Skeletal muscle satellite cell (primary cell): ENCODE data around the gene SOX1.

Source experiments
- H3K27me3 ChIP-seq: 2 replicates; pipeline ENCODE4 v1.7.0; 2013; ENCODE audit warnings: low read length; ENCODE audit not compliant: control insufficient read depth, insufficient read depth
- H3K36me3 ChIP-seq: 2 replicates; pipeline ENCODE4 v1.7.0; 2013; ENCODE audit warnings: mild to moderate bottlenecking, control low read depth, low read length; ENCODE audit not compliant: insufficient read depth
- H3K4me1 ChIP-seq: 2 replicates; pipeline ENCODE4 v1.7.0; 2013; ENCODE audit warnings: low read length; ENCODE audit not compliant: control insufficient read depth, insufficient read depth
- H3K4me2 ChIP-seq: 2 replicates; pipeline ENCODE4 v1.7.0; 2013; ENCODE audit warnings: mild to moderate bottlenecking, low read length
- H3K4me3 ChIP-seq: 2 replicates; pipeline ENCODE4 v1.7.0; 2013; ENCODE audit warnings: low read length
- H3K9ac ChIP-seq: 2 replicates; pipeline ENCODE4 v1.7.0; 2013; ENCODE audit warnings: mild to moderate bottlenecking, low read depth, low read length, moderate library complexity
- H3K9me3 ChIP-seq: replicated peaks from 2 replicates; pipeline ENCODE4 v1.7.0; 2013; ENCODE audit warnings: mild to moderate bottlenecking, control low read depth, low read length

The SOX1 gene

GRCh38 chr13:112059457-112060281, 7.3 kb upstream of the SOX1 start:
- Histone ChIP-seq H3K27me3 (peaks cover 94% of the 10 kb centered on the region), H3K4me3 (no peak overlapping the region), H3K4me1 (no peaks in the 10 kb centered on the region), H3K9ac (no peak overlapping the region), H3K9me3 (no peaks in the 10 kb centered on the region), H3K4me2 (no peak overlapping the region), H3K36me3 (no peaks in the 10 kb centered on the region)

- Histone ChIP-seq H3K27me3 (peaks cover 94% of the 10 kb centered on the region), H3K4me3 (no peak overlapping the region), H3K4me1 (no peaks in the 10 kb centered on the region)
Measured at GRCh38 chr13:112060282-112060830, 6.6 kb upstream of the SOX1 start.

GRCh38 chr13:112060899-112061366, 6.0 kb upstream of the SOX1 start:
- no peaks in the 10 kb centered on the region for H3K4me1 ChIP-seq
- no peaks in the 10 kb centered on the region for H3K9me3 ChIP-seq
- H3K36me3 ChIP-seq = no peaks in the 10 kb centered on the region
- no peak overlapping the region for H3K9ac ChIP-seq
- peaks cover 95% of the 10 kb centered on the region for H3K27me3 ChIP-seq
- no peak overlapping the region for H3K4me3 ChIP-seq
- no peak overlapping the region for H3K4me2 ChIP-seq

More at GRCh38 chr13:112060282-112060830, 6.6 kb upstream of the SOX1 start:
- no peak overlapping the region for H3K9ac ChIP-seq
- no peak overlapping the region for H3K4me2 ChIP-seq
- no peaks in the 10 kb centered on the region for H3K9me3 ChIP-seq
- H3K36me3 ChIP-seq = no peaks in the 10 kb centered on the region

GRCh38 chr13:112061367-112062061, 5.4 kb upstream of the SOX1 start:
- H3K36me3 ChIP-seq = no peaks in the 10 kb centered on the region
- no peak overlapping the region for H3K4me2 ChIP-seq
- peaks cover 96% of the 10 kb centered on the region for H3K27me3 ChIP-seq
- H3K4me3 ChIP-seq = no peak overlapping the region
- no peaks in the 10 kb centered on the region for H3K9me3 ChIP-seq
- H3K9ac ChIP-seq = no peak overlapping the region
- no peaks in the 10 kb centered on the region for H3K4me1 ChIP-seq

- Histone ChIP-seq H3K4me1 (no peaks in the 10 kb centered on the region), H3K27me3 (peaks cover 90% of the 10 kb centered on the region), H3K4me2 (no peak overlapping the region), H3K4me3 (no peak overlapping the region), H3K9me3 (no peaks in the 10 kb centered on the region), H3K9ac (no peak overlapping the region), H3K36me3 (no peaks in the 10 kb centered on the region)
Measured at GRCh38 chr13:112062072-112062567, 4.8 kb upstream of the SOX1 start.

GRCh38 chr13:112062571-112063570, 4.1 kb upstream of the SOX1 start:
- Histone ChIP-seq H3K27me3 (peaks cover 83% of the 10 kb centered on the region), H3K36me3 (no peaks in the 10 kb centered on the region), H3K4me1 (no peaks in the 10 kb centered on the region), H3K4me3 (no peak overlapping the region), H3K9ac (no peak overlapping the region), H3K4me2 (no peak overlapping the region), H3K9me3 (no peaks in the 10 kb centered on the region)

GRCh38 chr13:112063807-112064206, 3.1 kb upstream of the SOX1 start:
- no peaks in the 10 kb centered on the region for H3K36me3 ChIP-seq
- no peak overlapping the region for H3K4me3 ChIP-seq
- no peaks in the 10 kb centered on the region for H3K4me1 ChIP-seq
- peaks cover 74% of the 10 kb centered on the region for H3K27me3 ChIP-seq
- no peak overlapping the region for H3K4me2 ChIP-seq
- H3K9ac ChIP-seq = no peak overlapping the region
- no peaks in the 10 kb centered on the region for H3K9me3 ChIP-seq

- Histone ChIP-seq H3K4me1 (no peaks in the 10 kb centered on the region), H3K9ac (no peak overlapping the region), H3K9me3 (no peaks in the 10 kb centered on the region), H3K4me2 (no peak overlapping the region), H3K36me3 (no peaks in the 10 kb centered on the region), H3K27me3 (peaks cover 74% of the 10 kb centered on the region), H3K4me3 (no peak overlapping the region)
Measured at GRCh38 chr13:112064222-112064621, 2.7 kb upstream of the SOX1 start.

GRCh38 chr13:112065521-112065866, 1.5 kb upstream of the SOX1 start:
- H3K4me1 ChIP-seq = no peaks in the 10 kb centered on the region
- no peaks in the 10 kb centered on the region for H3K36me3 ChIP-seq
- H3K27me3 ChIP-seq = peaks cover 74% of the 10 kb centered on the region
- no peak overlapping the region for H3K4me2 ChIP-seq
- H3K9me3 ChIP-seq = no peaks in the 10 kb centered on the region
- no peak overlapping the region for H3K4me3 ChIP-seq
- H3K9ac ChIP-seq = no peak overlapping the region

GRCh38 chr13:112065867-112066623, 904 bp upstream of the SOX1 start:
- Histone ChIP-seq H3K36me3 (no peaks in the 10 kb centered on the region), H3K4me2 (peak overlapping the region; percentile 33), H3K9me3 (no peaks in the 10 kb centered on the region), H3K4me1 (no peaks in the 10 kb centered on the region), H3K9ac (no peak overlapping the region), H3K27me3 (peaks cover 74% of the 10 kb centered on the region), H3K4me3 (no peak overlapping the region)
